ENCODE measurements around the gene RAB37. TPM values are rescaled to one million over a fixed set of nuclear protein-coding genes. Genes with fewer than 3 reads are reported as not detected.

The RAB37 gene
- total and polyA plus RNA-seq, 2 of the 13 experiments (the other 11 are each of a cell fraction or from before 2014, with no cell fraction given): 0.91 to 3.7 TPM

- TF ChIP-seq TIGD3 (CRISPR knock-in tag; IDR thresholded peaks at IDR 0.05; ENCODE audit: borderline replicate concordance): no peak
- TF ChIP-seq TARDBP (CRISPR knock-in tag; IDR thresholded peaks at IDR 0.05): peak; percentile 71; the same call in 1 of the 2 replicates
- peak; percentile 80; the same call in 1 of the 2 replicates for TF ChIP-seq ZNF414 (CRISPR knock-in tag; IDR thresholded peaks at IDR 0.05)
- peak; percentile 29 for TF ChIP-seq TBL1XR1 (IDR thresholded peaks at IDR 0.05; ENCODE audit: borderline replicate concordance, low read length, partially characterized antibody)
- no peak for TF ChIP-seq ZBTB40 (IDR thresholded peaks at IDR 0.05)
- TF ChIP-seq ZBTB40 (CRISPR knock-in tag; IDR thresholded peaks at IDR 0.05): 0 out of 2 replicates have a peak, but pooled peaks have one; percentile 11
- peak; percentile 72; the same call in 1 of the 2 replicates for TF ChIP-seq MIXL1 (CRISPR knock-in tag; IDR thresholded peaks at IDR 0.05)
- TF ChIP-seq ZNF572 (CRISPR knock-in tag; IDR thresholded peaks at IDR 0.05): 0 out of 2 replicates have a peak, but pooled peaks have one; percentile 84
- 0 out of 2 replicates have a peak, but pooled peaks have one; percentile 60 for TF ChIP-seq ZNF607 (CRISPR knock-in tag; IDR thresholded peaks at IDR 0.05; ENCODE audit: borderline replicate concordance)
- TF ChIP-seq HOXD1 (CRISPR knock-in tag; IDR thresholded peaks at IDR 0.05): no peak
- peak; percentile 67 for TF ChIP-seq PHF5A (CRISPR knock-in tag; IDR thresholded peaks at IDR 0.05; ENCODE audit: low read depth, unreplicated experiment)
- TF ChIP-seq ZNF451 (CRISPR knock-in tag; IDR thresholded peaks at IDR 0.05): 0 out of 2 replicates have a peak, but pooled peaks have one; percentile 42
- TF ChIP-seq SMARCE1 (IDR thresholded peaks at IDR 0.05; ENCODE audit: borderline replicate concordance): no peak
- peak; percentile 83 for TF ChIP-seq KDM5B (CRISPR knock-in tag; IDR thresholded peaks at IDR 0.05; ENCODE audit: borderline replicate concordance)
- 0 out of 2 replicates have a peak, but pooled peaks have one; percentile 12 for TF ChIP-seq ELF1 (CRISPR knock-in tag; IDR thresholded peaks at IDR 0.05)
- TF ChIP-seq ZNF235 (CRISPR knock-in tag; IDR thresholded peaks at IDR 0.05; ENCODE audit: borderline replicate concordance): no peak; the same call in 1 of the 2 replicates
- peak; percentile 70; the same call in 1 of the 2 replicates for TF ChIP-seq RFXAP (CRISPR knock-in tag; IDR thresholded peaks at IDR 0.05; ENCODE audit: borderline replicate concordance)
Measured at GRCh38 chr17:74744714-74745547, 7.9 kb downstream of the RAB37 start (continued).

Data from HepG2 (cell line).